A673 (cell line): ENCODE results near the gene BST2.

Source experiments
- EZH2 ChIP-seq: fragments of 200-600 bp; sonication (generic); IDR thresholded peaks from 2 replicates; pipeline ENCODE4 v1.6.1; 2017; ENCODE audit warnings: borderline replicate concordance, low read depth, mild to moderate bottlenecking, mixed read lengths, antibody characterized with exemption, low read length; ENCODE audit not compliant: poor library complexity, severe bottlenecking
- TF ChIP-seq, protein P1 (sequence below): fragments of 300-800, 200-600 bp; sonication (generic); conservative IDR thresholded peaks from 2 replicates; pipeline ENCODE4 v1.5.1; 2017; ENCODE audit warnings: low read depth, mild to moderate bottlenecking, antibody characterized with exemption, low read length, moderate library complexity, mixed read lengths

DNA sequence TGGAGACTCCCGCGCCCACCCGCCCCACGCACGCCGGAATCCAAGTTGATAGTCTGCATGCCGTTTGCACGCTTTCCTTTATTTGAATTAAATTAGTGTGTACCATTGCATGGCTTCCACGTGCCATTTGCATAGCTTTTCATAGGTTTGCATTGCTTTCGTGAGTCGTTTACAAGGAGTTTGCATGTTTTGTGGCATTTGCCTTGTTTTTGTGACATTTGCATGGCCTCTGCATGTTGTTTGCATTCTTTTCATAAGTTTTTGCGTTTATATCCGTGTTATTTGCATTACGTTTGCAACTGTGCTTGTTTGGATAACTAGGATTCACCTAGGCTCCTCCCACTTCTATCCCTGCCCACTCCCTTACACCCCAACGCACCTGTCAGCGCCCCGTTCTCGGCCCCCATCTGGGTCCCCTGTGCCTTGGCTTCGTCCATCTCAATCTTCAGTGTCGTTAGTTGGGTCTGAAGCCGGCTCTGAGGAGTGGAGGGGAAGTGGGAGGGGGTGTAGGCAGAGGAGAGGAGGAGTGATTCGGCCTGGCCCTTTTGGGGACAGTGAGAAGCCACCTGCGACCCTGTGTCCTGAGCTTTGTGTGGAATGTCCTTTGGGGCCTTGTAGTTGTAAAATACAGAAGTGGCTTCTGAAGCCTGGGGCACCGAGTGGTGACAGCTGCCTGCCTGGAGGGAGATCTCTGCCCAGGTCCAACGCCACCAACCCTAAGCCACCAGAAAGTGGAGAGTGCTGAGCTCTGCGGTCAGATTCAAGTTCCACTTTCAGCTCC, 13.9 kb downstream of the BST2 start:
- TF ChIP-seq, protein P1, sequence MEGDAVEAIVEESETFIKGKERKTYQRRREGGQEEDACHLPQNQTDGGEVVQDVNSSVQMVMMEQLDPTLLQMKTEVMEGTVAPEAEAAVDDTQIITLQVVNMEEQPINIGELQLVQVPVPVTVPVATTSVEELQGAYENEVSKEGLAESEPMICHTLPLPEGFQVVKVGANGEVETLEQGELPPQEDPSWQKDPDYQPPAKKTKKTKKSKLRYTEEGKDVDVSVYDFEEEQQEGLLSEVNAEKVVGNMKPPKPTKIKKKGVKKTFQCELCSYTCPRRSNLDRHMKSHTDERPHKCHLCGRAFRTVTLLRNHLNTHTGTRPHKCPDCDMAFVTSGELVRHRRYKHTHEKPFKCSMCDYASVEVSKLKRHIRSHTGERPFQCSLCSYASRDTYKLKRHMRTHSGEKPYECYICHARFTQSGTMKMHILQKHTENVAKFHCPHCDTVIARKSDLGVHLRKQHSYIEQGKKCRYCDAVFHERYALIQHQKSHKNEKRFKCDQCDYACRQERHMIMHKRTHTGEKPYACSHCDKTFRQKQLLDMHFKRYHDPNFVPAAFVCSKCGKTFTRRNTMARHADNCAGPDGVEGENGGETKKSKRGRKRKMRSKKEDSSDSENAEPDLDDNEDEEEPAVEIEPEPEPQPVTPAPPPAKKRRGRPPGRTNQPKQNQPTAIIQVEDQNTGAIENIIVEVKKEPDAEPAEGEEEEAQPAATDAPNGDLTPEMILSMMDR = no peak; the same call in 1 of the 2 replicates
- no peak for TF ChIP-seq EZH2
